GM19240 (cell line): ENCODE measurements around the gene RNF123.

Source experiments
- DNase-seq: peaks from one replicate; pipeline ENCODE4 v3.0.0; 2011; ENCODE audit warnings: low spot score; ENCODE audit not compliant: insufficient read length

Gene RNF123

DNA sequence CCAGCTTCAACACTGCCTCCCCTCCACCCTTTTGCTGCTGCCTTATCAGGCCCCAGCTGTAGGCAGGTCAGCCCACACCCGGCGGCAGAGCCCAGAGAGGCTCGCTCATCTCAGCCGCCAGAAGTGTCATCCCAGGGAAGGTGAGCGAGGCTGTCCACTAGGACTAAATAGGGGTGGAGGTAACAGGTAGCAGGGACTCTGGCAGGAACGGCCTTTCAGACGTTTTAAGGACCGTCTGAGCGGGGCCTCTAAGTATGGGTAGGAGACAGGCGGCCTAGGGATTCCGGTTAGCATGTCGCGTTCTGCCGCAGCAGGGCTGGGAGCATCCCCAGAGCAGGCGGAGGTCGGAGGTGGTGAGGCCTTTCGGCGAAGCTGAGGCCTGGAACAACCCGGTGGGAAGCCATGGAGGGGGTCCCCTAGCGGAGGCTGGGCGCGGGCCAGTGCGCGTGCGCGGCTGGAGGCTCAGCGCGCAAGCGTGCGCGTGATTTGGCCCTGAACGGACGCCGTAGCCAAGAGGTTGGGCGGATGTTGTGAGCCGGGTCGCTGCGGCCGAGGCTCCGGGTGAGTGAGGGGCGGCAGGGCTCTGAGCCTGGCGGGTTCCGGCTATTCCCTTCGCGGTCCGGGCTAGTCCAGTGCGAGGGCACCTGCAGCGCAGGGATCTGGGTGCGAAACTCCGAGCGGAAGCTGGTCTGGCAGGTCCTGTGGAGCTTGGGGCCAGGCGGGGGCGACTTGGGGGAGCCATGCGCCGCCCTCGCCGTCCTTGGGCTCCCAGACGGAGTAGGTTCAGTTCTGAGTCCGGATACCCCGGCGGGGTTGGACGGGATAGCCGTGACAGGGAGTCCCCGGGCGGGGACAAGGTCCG is at the start of gene RNF123, which contains the start of gene MST1:
Gene RNF123 (plus strand): TSS at position 512 of the 862 bp plus-strand sequence. CDS start 1,609 bp downstream, outside the sequence.
Gene MST1 (minus strand): TSS at position 429 of the 862 bp plus-strand sequence. CDS start 783 bp downstream, outside the sequence.
- peak; percentile 94 for DNase-seq

- no peak for DNase-seq
Measured at GRCh38 chr3:49641292-49641691, 48.1 kb upstream of the RNF123 start.

- DNase-seq = no peak
Measured at GRCh38 chr3:49641921-49642707, 47.2 kb upstream of the RNF123 start.

GRCh38 chr3:49642708-49643145 is 46.6 kb upstream of the RNF123 start:
- no peak for DNase-seq

GRCh38 chr3:49644684-49645083 is 44.7 kb upstream of the RNF123 start:
- DNase-seq = no peak

DNA sequence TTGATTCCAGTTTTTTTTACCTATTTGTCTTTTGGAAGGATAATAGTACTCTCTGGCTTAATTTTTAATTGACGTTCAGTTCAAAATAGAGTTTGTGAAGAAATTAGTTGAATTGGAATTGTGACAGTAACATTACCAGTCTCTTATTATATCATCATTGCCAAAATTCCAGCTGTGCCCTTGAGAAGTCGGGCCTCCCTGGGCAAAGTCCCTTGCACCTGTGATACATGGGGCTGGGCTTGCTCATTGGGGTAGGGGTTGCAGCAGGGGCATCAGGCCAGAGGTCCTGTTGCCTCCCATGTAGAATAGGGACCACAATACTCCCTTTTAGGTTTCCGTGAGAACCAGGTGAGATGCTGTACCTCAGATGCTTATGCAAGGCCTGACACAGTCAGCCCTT is 43.1 kb upstream of the RNF123 start:
- DNase-seq = no peak

- DNase-seq = no peak
Measured at GRCh38 chr3:49647741-49648140, 41.6 kb upstream of the RNF123 start.

DNA sequence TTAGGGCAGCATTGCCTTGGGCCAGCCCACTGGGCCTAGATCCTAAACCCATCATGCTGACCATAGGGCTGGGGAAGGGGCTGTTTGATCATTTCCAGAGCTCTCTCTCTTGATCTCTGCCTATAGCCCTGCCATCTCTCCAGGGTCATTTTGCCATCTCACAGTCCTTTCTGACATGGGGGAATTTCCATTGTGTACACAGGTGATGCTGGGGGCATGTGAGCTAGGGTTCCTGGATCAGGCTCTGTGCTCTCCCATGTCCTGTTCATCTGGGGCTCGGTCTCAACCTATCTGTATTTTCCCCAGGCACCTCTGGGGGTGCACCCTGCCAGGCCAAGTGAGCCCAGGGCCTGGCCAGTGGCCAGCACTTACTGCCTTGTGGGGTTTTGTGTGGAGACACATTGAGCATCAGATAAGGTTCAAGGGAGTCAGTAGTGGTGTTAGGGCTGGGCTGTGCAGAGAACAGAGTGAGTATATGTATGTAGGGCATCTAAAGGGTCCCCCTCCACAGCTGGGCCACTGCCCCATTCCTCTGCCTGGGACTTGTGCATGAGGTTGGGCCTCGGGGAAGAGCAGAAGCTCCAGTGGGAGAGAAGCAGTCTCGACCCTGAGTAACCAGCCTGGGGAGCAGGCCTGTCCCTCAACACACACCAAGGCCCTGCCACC is 40.9 kb upstream of the RNF123 start:
- no peak for DNase-seq

DNA sequence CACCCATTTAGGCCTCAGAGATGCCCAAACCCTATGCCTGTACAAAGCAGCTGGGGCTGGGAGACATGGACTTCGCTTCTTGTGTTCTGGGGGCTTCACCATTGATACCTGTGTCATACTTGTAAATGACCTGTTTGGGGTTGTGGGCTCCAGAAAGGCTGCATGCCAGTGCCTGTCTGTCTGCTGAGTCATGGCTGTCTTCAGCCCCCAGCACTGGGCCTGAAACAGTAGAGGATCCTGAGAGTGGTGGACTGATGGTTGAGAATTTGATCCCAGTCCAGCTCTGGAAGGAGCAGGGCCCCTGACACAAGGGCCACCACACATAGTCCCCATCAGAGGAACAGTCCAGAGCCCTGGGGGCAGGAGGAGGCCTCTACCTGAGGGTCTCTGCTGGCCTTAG is 39.8 kb upstream of the RNF123 start:
- DNase-seq = no peak

GRCh38 chr3:49650177-49650576 is 39.2 kb upstream of the RNF123 start:
- DNase-seq = no peak

- DNase-seq = no peak
Measured at GRCh38 chr3:49650637-49651036, 38.7 kb upstream of the RNF123 start.

DNA sequence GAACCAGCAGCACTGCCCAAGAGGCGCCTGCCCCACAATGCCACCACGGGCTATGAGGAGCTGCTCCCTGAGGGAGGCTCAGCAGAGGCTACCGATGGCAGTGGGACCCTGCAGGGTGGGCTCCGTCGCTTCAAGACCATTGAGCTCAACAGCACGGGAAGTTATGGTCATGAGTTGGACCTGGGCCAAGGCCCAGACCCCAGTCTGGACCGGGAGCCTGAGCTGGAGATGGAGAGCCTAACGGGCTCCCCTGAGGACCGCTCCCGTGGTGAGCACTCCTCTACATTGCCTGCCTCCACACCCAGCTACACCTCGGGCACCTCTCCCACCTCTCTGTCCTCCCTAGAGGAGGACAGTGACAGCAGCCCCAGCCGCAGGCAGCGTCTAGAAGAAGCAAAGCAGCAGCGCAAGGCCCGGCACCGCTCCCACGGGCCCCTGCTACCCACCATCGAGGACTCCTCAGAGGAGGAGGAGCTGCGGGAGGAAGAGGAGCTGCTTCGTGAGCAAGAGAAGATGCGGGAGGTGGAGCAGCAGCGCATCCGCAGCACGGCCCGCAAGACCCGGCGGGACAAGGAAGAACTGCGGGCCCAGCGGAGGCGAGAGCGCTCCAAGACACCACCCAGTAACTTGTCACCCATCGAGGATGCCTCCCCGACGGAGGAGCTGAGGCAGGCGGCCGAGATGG is 37.0 kb upstream of the RNF123 start:
- no peak for DNase-seq

DNA sequence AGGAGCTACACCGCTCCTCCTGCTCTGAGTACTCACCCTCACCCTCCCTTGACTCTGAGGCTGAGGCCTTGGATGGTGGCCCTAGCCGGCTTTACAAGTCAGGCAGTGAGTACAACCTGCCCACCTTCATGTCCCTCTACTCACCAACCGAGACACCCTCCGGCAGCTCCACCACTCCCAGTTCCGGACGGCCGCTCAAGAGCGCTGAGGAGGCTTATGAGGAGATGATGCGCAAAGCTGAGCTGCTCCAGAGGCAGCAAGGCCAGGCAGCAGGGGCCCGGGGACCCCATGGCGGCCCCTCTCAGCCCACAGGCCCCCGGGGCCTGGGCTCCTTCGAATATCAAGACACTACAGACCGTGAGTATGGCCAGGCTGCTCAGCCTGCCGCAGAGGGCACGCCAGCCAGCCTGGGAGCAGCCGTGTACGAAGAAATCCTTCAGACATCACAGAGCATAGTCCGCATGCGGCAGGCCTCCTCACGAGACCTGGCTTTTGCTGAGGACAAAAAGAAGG is 36.4 kb upstream of the RNF123 start:
- DNase-seq = no peak

GRCh38 chr3:49653621-49654020 is 35.7 kb upstream of the RNF123 start:
- DNase-seq = no peak

DNA sequence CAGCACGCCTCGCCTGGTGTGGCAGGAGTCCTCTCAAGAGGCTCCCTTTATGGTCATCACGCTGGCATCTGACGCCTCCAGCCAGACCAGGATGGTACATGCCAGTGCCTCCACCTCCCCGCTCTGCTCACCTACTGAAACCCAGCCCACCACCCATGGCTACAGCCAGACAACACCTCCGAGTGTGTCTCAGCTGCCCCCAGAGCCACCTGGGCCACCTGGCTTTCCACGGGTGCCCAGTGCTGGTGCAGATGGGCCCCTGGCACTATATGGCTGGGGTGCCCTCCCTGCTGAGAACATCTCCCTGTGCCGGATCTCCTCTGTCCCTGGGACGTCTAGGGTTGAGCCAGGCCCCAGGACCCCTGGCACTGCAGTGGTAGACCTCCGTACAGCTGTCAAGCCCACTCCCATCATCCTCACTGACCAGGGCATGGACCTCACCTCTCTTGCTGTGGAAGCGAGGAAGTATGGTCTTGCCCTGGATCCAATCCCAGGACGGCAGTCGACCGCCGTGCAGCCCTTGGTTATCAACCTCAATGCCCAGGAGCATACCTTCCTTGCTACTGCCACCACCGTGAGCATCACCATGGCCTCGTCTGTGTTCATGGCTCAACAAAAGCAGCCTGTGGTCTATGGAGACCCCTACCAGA is 35.1 kb upstream of the RNF123 start:
- DNase-seq = no peak

GRCh38 chr3:49654955-49655556 is 34.3 kb upstream of the RNF123 start:
- no peak for DNase-seq

GRCh38 chr3:49655731-49656285 is 33.5 kb upstream of the RNF123 start:
- DNase-seq = no peak

- no peak for DNase-seq
Measured at GRCh38 chr3:49656541-49657112, 32.7 kb upstream of the RNF123 start.

GRCh38 chr3:49657208-49657915 is 32.0 kb upstream of the RNF123 start:
- DNase-seq = no peak
